ENCODE measurements around the gene SLC4A7. TPM values are rescaled to one million over a fixed set of nuclear protein-coding genes. Genes with fewer than 3 reads are reported as not detected.

SLC4A7 gene
- total RNA-seq, 2 experiments from 2014 or later: 25.9 to 31.9 TPM

GRCh38 chr3:27511724-27512422 is 27.7 kb upstream of the SLC4A7 start:
- no peaks in the 10 kb centered on the region for H3K36me3 ChIP-seq (ENCODE audit: insufficient read depth, low read length)
- no peaks in the 10 kb centered on the region for H3K9me2 ChIP-seq (ENCODE audit: insufficient read depth, low read length)
- H3K9me3 ChIP-seq (ENCODE audit: low read length): no peaks in the 10 kb centered on the region
- no peaks in the 10 kb centered on the region for H3K4me1 ChIP-seq (ENCODE audit: insufficient read depth, low read length, poor library complexity, severe bottlenecking)
- intact Hi-C loops (cut with micrococcal nuclease; ENCODE audit: unreplicated experiment): no loop called here
- no peaks in the 10 kb centered on the region for H4K20me1 ChIP-seq (ENCODE audit: insufficient read depth, low read length)
- no peak overlapping the region for H3K4me3 ChIP-seq (ENCODE audit: low read depth, low read length, poor library complexity, severe bottlenecking)
- CTCF ChIA-PET (ENCODE audit: unreplicated experiment): no interaction called here
- H3K4me2 ChIP-seq (ENCODE audit: low read length): no peak overlapping the region
- no peak overlapping the region for H3K27ac ChIP-seq (ENCODE audit: low read depth, low read length, poor library complexity, severe bottlenecking)
- no peak for TF ChIP-seq EZH2phosphoT487 (IDR thresholded peaks at IDR 0.05; ENCODE audit: borderline replicate concordance, low read depth, low read length)
- TF ChIP-seq CTCF (conservative IDR thresholded peaks at IDR 0.05; ENCODE audit: low read length): no peak
- H2AFZ ChIP-seq (ENCODE audit: low read length): no peak overlapping the region
- H3K79me2 ChIP-seq (ENCODE audit: insufficient read depth, low read depth, low read length): no peaks in the 10 kb centered on the region
- POLR2A ChIA-PET: interaction anchor here (0.6 kb wide), 1 partner anchor 1722 kb away, joined by 3 read pairs; the partner anchor contains the start of gene OXSM
- BruUV-seq (replicated peaks): no TSS peak
- no peak for DNase-seq (ENCODE audit: low spot score)

GRCh38 chr3:27509376-27509775 is 25.2 kb upstream of the SLC4A7 start:
- H3K36me3 ChIP-seq (ENCODE audit: insufficient read depth, low read length): no peaks in the 10 kb centered on the region
- no peaks in the 10 kb centered on the region for H3K4me1 ChIP-seq (ENCODE audit: insufficient read depth, low read length, poor library complexity, severe bottlenecking)
- H4K20me1 ChIP-seq (ENCODE audit: insufficient read depth, low read length): no peaks in the 10 kb centered on the region
- no peak overlapping the region for H3K4me3 ChIP-seq (ENCODE audit: low read depth, low read length, poor library complexity, severe bottlenecking)
- H3K9me2 ChIP-seq (ENCODE audit: insufficient read depth, low read length): no peaks in the 10 kb centered on the region
- no peaks in the 10 kb centered on the region for H3K9me3 ChIP-seq (ENCODE audit: low read length)
- H3K79me2 ChIP-seq (ENCODE audit: insufficient read depth, low read depth, low read length): no peaks in the 10 kb centered on the region
- no peak for TF ChIP-seq CTCF (conservative IDR thresholded peaks at IDR 0.05; ENCODE audit: low read length)
- no peak for TF ChIP-seq EZH2phosphoT487 (IDR thresholded peaks at IDR 0.05; ENCODE audit: borderline replicate concordance, low read depth, low read length)
- CTCF ChIA-PET (ENCODE audit: unreplicated experiment): no interaction called here
- intact Hi-C loops (cut with micrococcal nuclease; ENCODE audit: unreplicated experiment): no loop called here
- no peak overlapping the region for H2AFZ ChIP-seq (ENCODE audit: low read length)
- no TSS peak for BruUV-seq (replicated peaks)
- no peak overlapping the region for H3K27ac ChIP-seq (ENCODE audit: low read depth, low read length, poor library complexity, severe bottlenecking)
- POLR2A ChIA-PET: no interaction called here
- DNase-seq (ENCODE audit: low spot score): no peak
- no peak overlapping the region for H3K4me2 ChIP-seq (ENCODE audit: low read length)

DNA sequence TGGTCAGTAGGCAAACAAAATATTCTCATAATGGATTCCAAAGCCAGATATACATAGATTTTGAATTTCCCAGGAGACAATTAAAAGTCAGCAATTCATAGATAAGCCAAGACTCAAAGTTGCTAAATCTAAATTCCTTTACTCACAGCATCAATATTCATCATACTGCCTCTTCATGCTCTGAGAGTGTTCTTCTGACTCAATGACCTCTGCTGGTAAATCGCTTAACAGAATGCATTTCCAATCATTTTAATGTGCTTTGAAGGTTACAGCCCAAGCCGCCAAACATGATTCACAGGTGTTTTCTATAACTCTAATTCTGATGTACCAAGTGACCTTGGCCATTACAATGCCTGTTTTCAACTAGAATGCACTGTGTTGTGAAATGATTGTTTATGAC is 24.2 kb upstream of the SLC4A7 start:
- TF ChIP-seq CTCF (conservative IDR thresholded peaks at IDR 0.05; ENCODE audit: low read length) (no peak), EZH2phosphoT487 (IDR thresholded peaks at IDR 0.05; ENCODE audit: borderline replicate concordance, low read depth, low read length) (no peak)
- Histone ChIP-seq H3K79me2 (ENCODE audit: insufficient read depth, low read depth, low read length) (no peaks in the 10 kb centered on the region), H3K4me1 (ENCODE audit: insufficient read depth, low read length, poor library complexity, severe bottlenecking) (no peaks in the 10 kb centered on the region), H3K9me2 (ENCODE audit: insufficient read depth, low read length) (no peaks in the 10 kb centered on the region), H4K20me1 (ENCODE audit: insufficient read depth, low read length) (no peaks in the 10 kb centered on the region), H3K27ac (ENCODE audit: low read depth, low read length, poor library complexity, severe bottlenecking) (no peak overlapping the region), H2AFZ (ENCODE audit: low read length) (no peak overlapping the region), H3K4me3 (ENCODE audit: low read depth, low read length, poor library complexity, severe bottlenecking) (no peak overlapping the region), H3K4me2 (ENCODE audit: low read length) (no peak overlapping the region), H3K9me3 (ENCODE audit: low read length) (no peaks in the 10 kb centered on the region), H3K36me3 (ENCODE audit: insufficient read depth, low read length) (no peaks in the 10 kb centered on the region)
- intact Hi-C loops (cut with micrococcal nuclease; ENCODE audit: unreplicated experiment): no loop called here
- BruUV-seq (replicated peaks): no TSS peak
- ChIA-PET POLR2A (no interaction called here), CTCF (ENCODE audit: unreplicated experiment) (no interaction called here)
- DNase-seq (ENCODE audit: low spot score): no peak
